Measurements from ENCODE around the gene PLA2G4C.

GRCh38 chr19:48120505-48120904 lies 9.9 kb upstream of the PLA2G4C start:
- no peak for TF ChIP-seq RAD21 (IDR thresholded peaks at IDR 0.05)
- no peak for TF ChIP-seq CTCF (IDR thresholded peaks at IDR 0.05; ENCODE audit: low read depth, low read length, missing input control)
- no peak for TF ChIP-seq TAF1 (conservative IDR thresholded peaks at IDR 0.05)
- TF ChIP-seq YY1 (IDR thresholded peaks at IDR 0.05) = no peak
- no peak for TF ChIP-seq SP1 (IDR thresholded peaks at IDR 0.05)
- TF ChIP-seq ZBTB33 (IDR thresholded peaks at IDR 0.05) = no peak
- no peak for TF ChIP-seq JUND (IDR thresholded peaks at IDR 0.05)
- TF ChIP-seq NR2F2 (IDR thresholded peaks at IDR 0.05) = no peak
- no peak for TF ChIP-seq ATF3 (IDR thresholded peaks at IDR 0.05)
- no peak for TF ChIP-seq EGR1 (IDR thresholded peaks at IDR 0.05; ENCODE audit: low read depth in 2 of 2)
- no peak for TF ChIP-seq GABPA (IDR thresholded peaks at IDR 0.05 in 1 of 2, conservative IDR thresholded peaks at IDR 0.05 in 1 of 2)
- no peak for TF ChIP-seq FOXA2 (IDR thresholded peaks at IDR 0.05)
- TF ChIP-seq MAX (IDR thresholded peaks at IDR 0.05) = no peak
- TF ChIP-seq FOXA1 (IDR thresholded peaks at IDR 0.05) = no peak

Data from liver (tissue), 3 donors.